ENCODE measurements around the gene OOSP2. TPM values are rescaled to one million over a fixed set of nuclear protein-coding genes. Genes with fewer than 3 reads are reported as not detected.

The OOSP2 gene
- total and polyA plus RNA-seq, 2 donors (not counting 1 experiment from before 2014, with no cell fraction given): not detected

GRCh38 chr11:60059052-60059451, 18.8 kb downstream of the OOSP2 start:
- Histone ChIP-seq H3K4me1 (ENCODE audit: control insufficient read depth, extremely low read depth, insufficient read depth, low read length) (no peaks in the 10 kb centered on the region), H4K20me1 (ENCODE audit: control insufficient read depth, extremely low read depth, insufficient read depth, low read length) (no peaks in the 10 kb centered on the region), H3K9ac (ENCODE audit: insufficient read depth, low read length) (no peak overlapping the region), H3K36me3 (ENCODE audit: control insufficient read depth, insufficient read depth, low read length) (no peaks in the 10 kb centered on the region), H3K27ac (ENCODE audit: insufficient read depth, low read length) (no peak overlapping the region), H3K27me3 (ENCODE audit: control insufficient read depth, insufficient read depth, low read length) (no peaks in the 10 kb centered on the region), H3K9me3 (ENCODE audit: control insufficient read depth, insufficient read depth, low read depth, low read length) (no peaks in the 10 kb centered on the region), H2AFZ (ENCODE audit: low read length) (no peak overlapping the region), H3K4me3 (replicated peaks in 1 of 4; ENCODE audit: control extremely low read depth in 1 of 4, insufficient read depth in 1 of 4, low read depth in 3 of 4, low read length in 4 of 4) (no peak overlapping the region), H3K4me2 (ENCODE audit: extremely low read depth, insufficient read depth, low read length) (no peak overlapping the region), H3K79me2 (ENCODE audit: control insufficient read depth, insufficient read depth, low read length) (no peaks in the 10 kb centered on the region)
- no peak for TF ChIP-seq EZH2 (IDR thresholded peaks at IDR 0.05; ENCODE audit: low read length, missing control alignments)
- TF ChIP-seq CTCF (conservative IDR thresholded peaks at IDR 0.05 in 1 of 2, IDR thresholded peaks at IDR 0.05 in 1 of 2; ENCODE audit: low read depth in 1 of 2, low read length in 2 of 2): no peak
- no peak for DNase-seq (ENCODE audit: low read depth in 2 of 2)

- no peaks in the 10 kb centered on the region for H3K36me3 ChIP-seq (ENCODE audit: control insufficient read depth, insufficient read depth, low read length)
- no peak overlapping the region for H2AFZ ChIP-seq (ENCODE audit: low read length)
- DNase-seq (ENCODE audit: low read depth in 2 of 2): no peak
- no peak for TF ChIP-seq CTCF (conservative IDR thresholded peaks at IDR 0.05 in 1 of 2, IDR thresholded peaks at IDR 0.05 in 1 of 2; ENCODE audit: low read depth in 1 of 2, low read length in 2 of 2)
- no peak for TF ChIP-seq EZH2 (IDR thresholded peaks at IDR 0.05; ENCODE audit: low read length, missing control alignments)
- H3K9ac ChIP-seq (ENCODE audit: insufficient read depth, low read length): no peak overlapping the region
- H3K4me2 ChIP-seq (ENCODE audit: extremely low read depth, insufficient read depth, low read length): no peak overlapping the region
- no peaks in the 10 kb centered on the region for H3K9me3 ChIP-seq (ENCODE audit: control insufficient read depth, insufficient read depth, low read depth, low read length)
- H3K4me3 ChIP-seq (replicated peaks in 1 of 4; ENCODE audit: control extremely low read depth in 1 of 4, insufficient read depth in 1 of 4, low read depth in 3 of 4, low read length in 4 of 4): no peak overlapping the region
- no peaks in the 10 kb centered on the region for H4K20me1 ChIP-seq (ENCODE audit: control insufficient read depth, extremely low read depth, insufficient read depth, low read length)
- H3K27me3 ChIP-seq (ENCODE audit: control insufficient read depth, insufficient read depth, low read length): no peaks in the 10 kb centered on the region
- H3K4me1 ChIP-seq (ENCODE audit: control insufficient read depth, extremely low read depth, insufficient read depth, low read length): no peaks in the 10 kb centered on the region
- no peaks in the 10 kb centered on the region for H3K79me2 ChIP-seq (ENCODE audit: control insufficient read depth, insufficient read depth, low read length)
- H3K27ac ChIP-seq (ENCODE audit: insufficient read depth, low read length): no peak overlapping the region
Observed at GRCh38 chr11:60059521-60060240, 19.5 kb downstream of the OOSP2 start.

- TF ChIP-seq EZH2 (IDR thresholded peaks at IDR 0.05; ENCODE audit: low read length, missing control alignments) (no peak), CTCF (conservative IDR thresholded peaks at IDR 0.05 in 1 of 2, IDR thresholded peaks at IDR 0.05 in 1 of 2; ENCODE audit: low read depth in 1 of 2, low read length in 2 of 2) (no peak)
- no peaks in the 10 kb centered on the region for H4K20me1 ChIP-seq (ENCODE audit: control insufficient read depth, extremely low read depth, insufficient read depth, low read length)
Observed at GRCh38 chr11:60064111-60064510, 23.9 kb downstream of the OOSP2 start.

More at GRCh38 chr11:60064111-60064510, 23.9 kb downstream of the OOSP2 start:
- H2AFZ ChIP-seq (ENCODE audit: low read length): no peak overlapping the region
- H3K4me2 ChIP-seq (ENCODE audit: extremely low read depth, insufficient read depth, low read length): no peak overlapping the region
- no peaks in the 10 kb centered on the region for H3K36me3 ChIP-seq (ENCODE audit: control insufficient read depth, insufficient read depth, low read length)
- no peaks in the 10 kb centered on the region for H3K9me3 ChIP-seq (ENCODE audit: control insufficient read depth, insufficient read depth, low read depth, low read length)
- no peak overlapping the region for H3K27ac ChIP-seq (ENCODE audit: insufficient read depth, low read length)
- H3K27me3 ChIP-seq (ENCODE audit: control insufficient read depth, insufficient read depth, low read length): no peaks in the 10 kb centered on the region
- DNase-seq (ENCODE audit: low read depth in 2 of 2): no peak
- H3K4me1 ChIP-seq (ENCODE audit: control insufficient read depth, extremely low read depth, insufficient read depth, low read length): no peaks in the 10 kb centered on the region
- no peak overlapping the region for H3K4me3 ChIP-seq (replicated peaks in 1 of 4; ENCODE audit: control extremely low read depth in 1 of 4, insufficient read depth in 1 of 4, low read depth in 3 of 4, low read length in 4 of 4)
- no peak overlapping the region for H3K9ac ChIP-seq (ENCODE audit: insufficient read depth, low read length)
- no peaks in the 10 kb centered on the region for H3K79me2 ChIP-seq (ENCODE audit: control insufficient read depth, insufficient read depth, low read length)
